NCI-H1930 (cell line): ENCODE data around the gene CNN2.

Source experiments
- DNase-seq, 2 experiments: peaks; one replicate each; lab custom pipeline; 2025; lab: John Stamatoyannopoulos, UW

Gene CNN2

DNA sequence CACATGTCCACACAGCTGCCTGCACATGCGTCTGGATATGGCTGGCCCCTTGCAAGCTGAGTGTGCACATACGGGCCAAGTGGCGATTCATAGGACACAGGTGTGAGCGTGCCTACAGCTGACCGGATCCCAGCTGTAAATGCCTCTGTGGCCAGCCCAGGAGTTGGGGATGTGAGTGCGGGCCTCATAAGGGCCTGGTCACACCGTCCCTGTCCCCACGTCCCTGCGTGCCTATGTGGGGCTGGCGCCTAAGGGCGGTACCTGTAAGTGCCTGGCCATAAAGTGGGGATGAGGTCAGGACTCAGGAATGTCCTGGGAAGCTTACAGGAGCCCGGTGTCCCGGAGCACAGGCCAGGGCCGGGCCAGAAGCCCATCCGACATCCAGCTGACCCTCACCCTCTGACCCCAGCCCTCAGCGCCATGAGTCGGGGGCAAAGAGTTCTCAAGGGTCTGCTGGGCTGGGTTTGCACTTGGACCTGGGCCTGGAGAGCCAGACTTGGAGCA is 39.2 kb downstream of the CNN2 start:
- no peak for DNase-seq

DNA sequence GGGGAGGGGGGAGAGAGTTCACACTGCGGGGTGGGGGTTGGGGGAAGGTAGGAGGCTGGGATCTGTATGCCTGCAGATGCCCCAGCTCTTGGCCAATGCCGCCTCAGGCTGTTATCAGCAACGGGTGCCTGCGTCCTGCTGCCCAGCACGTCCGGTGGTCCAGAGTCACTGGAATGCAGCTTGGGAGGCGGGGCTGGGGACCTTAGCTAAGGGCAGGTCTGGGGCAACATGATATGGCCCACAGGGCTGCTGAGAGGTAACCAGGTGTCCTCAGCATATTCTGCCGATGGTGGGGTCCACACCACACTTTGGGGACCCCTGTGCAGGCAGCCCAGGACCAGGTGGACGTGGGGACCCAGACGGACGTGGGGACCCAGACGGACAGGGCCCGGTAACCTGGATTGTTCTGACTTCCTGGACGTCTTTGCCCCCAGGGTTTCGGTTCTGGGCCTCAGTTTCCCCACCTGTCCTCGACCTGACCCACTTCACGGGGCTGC is 39.9 kb downstream of the CNN2 start:
- DNase-seq, result no peak

DNA sequence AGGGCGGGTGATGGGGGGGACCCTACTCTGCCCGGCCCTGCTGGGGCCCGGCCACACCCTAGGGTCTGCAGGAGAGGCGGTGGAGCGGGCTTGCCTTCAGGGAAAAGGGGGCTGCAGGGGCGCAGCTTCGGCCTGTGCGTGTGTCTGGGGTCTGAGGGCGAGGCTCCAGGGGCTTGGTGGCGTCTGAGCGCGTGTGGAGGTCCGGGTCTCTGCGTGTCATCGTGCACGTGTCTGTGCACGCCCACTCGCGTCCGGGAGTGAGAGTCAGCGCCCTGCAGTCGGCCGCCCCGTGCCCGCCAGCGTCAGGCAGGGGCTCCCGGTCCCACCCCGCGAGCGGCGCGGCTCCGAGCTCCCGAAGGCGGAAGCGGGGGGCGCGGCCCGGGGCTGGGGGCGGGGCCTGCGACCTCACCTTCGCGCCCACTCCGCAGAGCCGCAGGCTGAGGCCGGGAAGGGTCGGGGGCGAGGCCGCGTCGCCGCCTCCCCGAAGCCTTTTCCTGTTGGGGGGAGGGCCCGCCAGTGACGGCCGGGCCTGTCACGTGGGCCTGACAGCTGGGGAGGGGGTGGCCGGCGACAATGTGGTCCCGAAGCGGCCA is 40.4 kb downstream of the CNN2 start, which contains the start of gene ARHGAP45:
Gene ARHGAP45, plus strand, starts transcription at position 420 of the 593 bp plus-strand sequence. CDS start 239 bp downstream, outside the sequence.
- DNase-seq, result no peak

DNA sequence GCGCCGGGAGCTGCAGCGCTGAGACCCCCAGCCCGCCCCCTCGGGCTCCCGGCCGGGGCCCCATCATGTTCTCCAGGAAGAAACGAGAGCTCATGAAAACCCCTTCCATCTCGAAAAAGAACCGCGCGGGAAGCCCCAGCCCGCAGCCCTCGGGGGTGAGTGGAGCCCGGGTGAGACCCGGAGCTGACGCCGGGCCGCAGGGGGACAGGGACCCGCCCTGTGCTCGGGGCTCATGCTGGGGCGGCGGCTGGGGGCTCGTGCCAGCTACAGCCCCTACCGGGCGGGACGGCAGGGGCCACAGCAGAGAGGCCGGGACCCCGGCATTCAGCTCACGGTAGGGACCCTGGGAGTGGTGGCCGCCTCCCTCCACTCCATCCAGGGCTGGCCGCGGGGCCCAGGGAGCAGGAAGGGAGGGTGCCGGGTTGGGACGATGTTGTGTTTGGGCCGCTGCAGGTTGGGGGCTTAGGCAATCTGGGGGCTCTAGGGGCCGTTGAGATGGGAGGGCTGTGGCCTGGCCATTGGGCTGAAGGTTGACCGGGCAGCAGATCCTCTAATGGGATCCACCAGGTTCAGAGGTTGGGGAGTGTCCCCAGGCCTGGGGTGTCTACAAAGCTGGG is 41.0 kb downstream of the CNN2 start:
- DNase-seq, result no peak

DNA sequence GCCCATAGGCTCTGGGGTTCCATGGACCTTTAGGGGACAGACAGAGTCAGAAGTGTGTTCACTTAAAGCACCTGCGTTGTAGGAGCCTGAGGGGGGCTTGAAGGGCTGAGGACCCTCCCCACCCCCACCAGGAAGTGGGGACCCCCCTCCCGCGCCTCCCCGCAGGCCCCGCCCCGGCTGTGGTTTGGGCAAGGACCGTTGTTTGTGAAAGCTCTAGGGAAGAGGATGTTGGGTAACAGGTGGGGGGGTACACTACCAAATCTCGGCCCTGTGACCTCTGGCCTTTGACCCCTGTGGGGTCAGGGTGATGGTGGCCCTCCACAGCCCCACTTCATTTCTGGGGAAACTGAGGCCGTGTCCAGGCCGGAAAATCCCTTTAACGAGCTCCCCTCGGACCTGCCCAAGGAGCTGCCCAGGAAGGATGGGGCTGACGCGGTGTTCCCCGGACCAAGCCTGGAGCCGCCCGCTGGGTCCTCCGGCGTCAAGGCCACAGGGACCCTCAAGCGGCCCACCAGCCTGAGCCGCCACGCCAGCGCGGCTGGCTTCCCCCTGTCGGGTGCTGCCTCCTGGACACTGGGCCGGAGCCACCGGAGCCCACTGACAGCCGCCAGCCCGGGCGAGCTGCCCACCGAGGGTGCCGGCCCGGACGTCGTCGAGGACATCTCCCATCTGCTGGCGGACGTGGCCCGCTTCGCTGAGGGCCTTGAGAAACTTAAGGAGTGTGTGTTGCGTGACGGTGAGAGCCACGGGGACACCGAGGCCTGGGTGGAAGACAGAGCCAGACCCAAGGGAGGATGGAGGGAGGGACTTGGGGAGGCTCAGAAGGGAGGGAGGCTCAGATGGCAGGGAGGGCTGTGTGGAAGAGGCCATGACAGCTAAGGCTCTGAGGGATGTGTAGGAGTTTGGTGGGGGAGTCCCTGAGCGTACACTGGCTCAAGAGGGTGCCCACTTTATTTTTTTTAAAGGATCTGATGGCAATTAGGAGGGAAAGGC is 41.9 kb downstream of the CNN2 start:
- no peak for DNase-seq

DNA sequence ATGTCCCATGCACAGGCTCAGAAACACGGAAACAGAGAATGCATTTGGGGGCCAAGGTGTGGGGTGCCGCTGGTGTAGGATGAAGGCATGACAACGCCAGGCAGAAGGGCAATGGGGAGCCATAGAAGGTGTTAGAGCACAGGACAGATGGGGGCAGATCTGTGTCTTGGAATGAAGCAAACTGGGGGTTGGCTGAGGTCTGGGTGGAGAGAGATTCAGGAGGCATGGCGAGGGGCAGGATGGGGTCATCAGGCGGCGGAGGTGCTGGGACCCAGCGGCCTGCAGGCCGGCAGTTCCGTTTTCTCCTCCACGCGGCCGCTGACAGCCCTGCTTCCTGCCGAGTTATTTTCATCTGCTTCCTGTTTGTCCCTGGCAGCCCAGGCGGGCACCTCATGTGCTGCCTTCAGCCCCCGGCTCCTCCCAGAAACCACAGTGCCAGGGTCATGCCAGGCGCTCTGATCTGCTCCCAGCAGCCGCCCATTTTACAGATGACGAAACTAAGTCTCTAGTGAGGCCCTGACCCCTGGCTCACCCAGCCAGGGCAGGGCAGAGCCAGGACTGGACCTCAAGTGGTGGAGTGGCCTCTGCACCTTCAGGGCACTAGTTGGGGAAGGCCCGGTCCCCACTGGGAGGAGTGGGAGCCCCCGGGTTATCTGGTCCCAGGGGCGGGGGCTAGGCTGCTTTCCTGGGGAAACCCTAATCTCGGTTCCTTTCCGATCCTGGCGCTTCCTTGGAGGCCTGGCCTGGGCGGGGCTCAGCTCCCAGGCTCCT is 42.8 kb downstream of the CNN2 start:
- no peak for DNase-seq

DNA sequence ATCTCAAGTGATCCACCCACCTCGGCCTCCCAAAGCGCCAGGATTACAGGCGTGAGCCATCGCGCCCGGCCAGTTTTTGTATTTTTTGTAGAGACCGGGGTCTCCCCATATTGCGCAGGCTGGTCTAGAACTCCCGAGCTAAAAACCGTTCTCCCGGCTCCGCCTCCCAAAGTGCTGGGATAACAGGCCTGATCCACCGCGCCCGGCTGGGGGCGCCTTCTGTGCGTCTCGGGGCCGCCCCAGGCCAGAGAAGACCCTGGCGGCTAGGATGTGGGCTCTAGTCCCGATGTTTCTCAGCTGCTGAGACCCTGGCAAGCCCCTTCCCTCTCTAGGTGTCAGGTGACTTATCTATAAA is 44.1 kb downstream of the CNN2 start:
- peak; percentile 44 to 64 for DNase-seq

DNA sequence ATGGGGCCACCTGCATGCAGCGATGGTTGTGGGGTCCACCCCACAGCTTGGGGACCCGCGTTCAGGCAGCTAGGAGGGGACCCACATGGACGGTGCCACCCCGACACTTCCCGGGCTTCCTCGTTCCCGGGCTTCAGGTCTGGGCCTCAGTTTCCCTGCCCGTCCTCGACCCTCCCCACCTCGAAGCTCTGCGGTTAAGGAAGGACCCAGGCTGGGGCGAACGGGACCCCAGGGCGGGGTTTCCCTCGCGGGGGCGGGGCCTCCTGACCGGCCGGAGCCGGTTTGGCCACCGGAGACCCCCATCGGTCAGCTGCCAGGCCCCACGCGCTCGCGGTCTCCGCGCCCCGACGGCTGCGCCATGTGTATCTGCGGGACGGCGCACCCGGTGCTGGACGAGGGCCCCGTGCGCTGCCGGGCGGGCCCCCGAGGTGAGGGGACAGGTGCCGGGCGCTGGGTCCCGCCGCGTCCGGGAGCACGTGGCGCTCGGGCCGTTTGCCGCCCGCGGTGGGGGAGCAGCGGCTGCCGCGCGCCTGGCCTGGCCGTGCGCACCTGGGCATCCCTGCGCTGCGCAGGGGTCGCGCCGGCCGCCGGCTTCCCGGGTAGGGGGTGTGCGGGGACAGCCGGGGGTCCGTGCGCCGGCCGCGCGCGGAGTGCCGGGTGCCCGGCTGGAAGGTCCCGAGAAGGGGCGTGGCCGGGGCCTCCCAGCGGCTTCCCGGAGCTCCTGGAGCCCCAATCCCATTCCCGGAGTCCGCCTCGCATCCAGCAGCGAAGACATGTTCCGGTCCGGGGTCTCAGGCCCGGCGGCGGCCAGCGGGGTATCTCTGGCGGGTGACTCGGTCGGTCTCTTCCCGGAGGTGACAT is 44.8 kb downstream of the CNN2 start:
- peak in 1 of 2 experiments; percentile 25 for DNase-seq

DNA sequence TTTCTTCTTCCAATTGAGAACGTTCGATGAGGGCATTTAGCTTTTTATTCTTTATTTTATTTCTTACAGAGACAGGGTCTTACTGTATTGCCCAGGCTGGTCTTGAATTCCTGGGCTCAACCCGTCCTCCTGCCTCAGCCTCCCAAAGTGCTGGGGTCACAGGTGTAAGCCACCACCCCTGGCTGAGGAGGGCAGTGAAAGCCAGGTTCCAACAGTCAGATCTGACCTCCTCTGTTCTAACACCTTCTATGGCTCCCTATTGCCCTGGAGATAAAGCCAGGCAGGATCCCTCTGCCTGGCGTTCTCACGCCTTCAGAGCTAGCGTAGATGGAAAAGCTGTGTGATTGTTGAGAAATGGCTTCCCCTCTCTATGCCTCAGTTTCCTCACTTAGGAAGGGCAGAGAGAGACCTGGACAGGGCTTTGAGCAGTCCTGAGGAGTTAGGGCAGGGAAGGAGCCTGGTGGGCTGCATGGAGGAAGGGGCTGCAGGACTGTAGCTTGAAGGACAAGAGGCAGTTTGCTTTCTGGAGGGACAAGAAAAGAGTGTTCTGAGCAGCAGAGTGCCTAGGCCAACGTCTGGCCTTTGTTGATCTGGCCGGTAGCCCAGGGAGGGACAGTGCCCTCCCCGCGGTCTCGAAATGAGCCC is 46.1 kb downstream of the CNN2 start:
- no peak for DNase-seq

DNA sequence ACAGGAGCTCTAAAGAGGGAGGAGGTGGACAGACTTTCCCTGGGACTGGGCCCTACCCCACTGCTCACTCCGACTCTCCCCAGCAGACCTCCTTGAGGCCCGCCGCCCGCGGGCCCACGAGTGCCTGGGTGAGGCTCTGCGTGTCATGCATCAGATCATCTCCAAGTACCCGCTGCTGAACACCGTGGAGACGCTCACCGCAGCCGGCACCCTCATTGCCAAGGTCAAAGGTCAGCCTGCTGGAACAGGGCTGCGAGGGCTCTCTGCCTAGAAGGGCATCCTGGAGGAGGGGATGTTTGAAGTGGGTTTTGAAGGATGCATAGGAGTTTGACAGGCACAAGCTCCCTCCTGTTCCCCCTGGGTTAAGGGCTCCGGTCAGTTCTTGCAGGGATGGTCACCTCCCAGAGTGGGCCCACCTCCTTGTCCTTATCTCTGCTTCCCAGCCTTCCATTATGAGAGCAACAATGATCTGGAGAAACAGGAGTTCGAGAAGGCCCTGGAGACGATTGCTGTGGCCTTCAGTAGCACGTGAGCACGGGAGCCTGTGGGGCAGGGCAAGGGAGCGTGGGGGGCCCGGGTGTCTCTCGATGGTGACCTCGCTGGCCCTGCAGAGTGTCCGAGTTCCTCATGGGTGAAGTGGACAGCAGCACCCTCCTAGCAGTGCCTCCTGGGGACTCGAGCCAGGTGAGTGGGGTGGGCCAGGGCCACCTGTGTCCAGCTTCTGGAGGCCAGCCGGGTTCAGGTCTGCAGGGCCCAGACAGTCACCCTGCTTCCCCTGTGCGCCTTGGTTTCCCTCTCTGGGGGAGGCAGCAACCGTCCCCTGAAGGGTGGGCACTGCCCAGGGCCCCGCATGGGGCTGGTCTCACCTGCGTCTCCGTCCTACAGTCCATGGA is 46.9 kb downstream of the CNN2 start:
- DNase-seq, result no peak

DNA sequence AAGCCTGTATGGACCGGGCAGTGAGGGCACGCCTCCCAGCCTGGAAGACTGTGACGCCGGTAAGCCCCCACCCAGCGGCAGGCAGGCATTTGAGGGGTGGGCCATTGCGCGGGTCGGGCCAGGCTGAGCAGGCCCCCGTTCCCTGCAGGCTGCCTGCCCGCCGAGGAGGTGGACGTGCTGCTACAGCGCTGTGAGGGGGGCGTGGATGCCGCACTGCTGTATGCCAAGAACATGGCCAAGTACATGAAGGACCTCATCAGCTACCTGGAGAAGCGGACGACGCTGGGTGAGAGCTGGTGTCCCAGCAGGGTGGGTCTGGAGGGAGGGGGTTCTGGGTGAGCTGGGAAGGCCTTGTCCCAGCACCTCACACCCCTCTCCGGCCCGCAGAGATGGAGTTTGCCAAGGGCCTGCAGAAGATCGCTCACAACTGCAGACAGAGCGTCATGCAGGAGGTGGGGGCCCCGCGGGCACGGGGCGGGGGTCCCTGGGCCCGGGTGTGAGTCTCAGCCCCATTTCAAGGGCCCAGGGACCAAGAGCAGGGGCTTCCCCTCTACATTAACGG is 47.6 kb downstream of the CNN2 start:
- DNase-seq, result no peak

DNA sequence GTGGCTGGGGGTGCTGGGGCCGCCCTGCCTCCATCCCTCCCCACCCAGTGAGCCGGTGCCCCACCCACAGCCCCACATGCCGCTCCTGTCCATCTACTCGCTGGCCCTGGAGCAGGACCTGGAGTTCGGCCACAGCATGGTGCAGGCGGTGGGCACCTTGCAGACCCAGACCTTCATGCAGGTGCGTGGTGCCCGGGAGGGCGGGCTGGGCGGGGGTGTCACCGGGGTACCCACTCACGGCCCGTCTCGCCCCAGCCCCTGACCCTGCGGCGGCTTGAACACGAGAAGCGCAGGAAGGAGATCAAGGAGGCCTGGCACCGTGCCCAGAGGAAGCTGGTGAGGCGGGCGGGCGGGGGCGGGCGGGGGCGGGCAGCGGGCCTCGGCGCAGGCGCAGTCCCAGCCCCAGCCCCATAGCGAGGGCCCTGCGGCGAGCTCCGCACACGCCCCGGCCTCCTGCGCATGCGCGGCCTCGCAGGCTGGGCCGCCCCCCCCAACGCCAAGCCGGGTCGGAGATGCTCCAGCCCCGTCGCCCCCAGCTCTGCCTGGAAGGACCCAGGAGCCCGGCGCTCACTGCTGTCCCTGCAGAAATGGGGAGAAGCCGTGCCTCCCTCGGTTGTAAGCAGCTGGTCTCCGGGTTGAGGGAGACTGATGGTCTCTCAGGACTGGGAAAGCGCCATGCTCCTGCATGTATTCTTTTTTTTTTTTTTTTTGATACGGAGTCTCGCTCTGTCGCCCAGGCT is 48.3 kb downstream of the CNN2 start:
- DNase-seq, result peak in 1 of 2 experiments; percentile 43

DNA sequence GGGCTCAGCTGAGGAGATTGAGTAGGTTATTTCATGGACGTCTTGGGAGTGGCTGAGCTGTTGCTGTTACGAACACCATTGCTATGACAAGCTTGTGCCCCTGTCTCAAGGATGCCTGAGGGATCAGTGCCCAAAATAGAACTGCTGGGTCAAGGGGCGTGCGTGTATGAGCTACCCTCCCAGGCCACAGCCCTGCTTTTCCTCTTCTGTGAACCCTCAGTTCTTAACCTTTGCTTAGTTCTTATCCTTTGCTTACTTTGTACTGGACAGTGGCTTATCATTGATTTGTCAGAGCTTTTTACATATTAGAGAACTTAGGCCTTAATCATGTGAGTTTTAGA is 49.6 kb downstream of the CNN2 start:
- no peak for DNase-seq

DNA sequence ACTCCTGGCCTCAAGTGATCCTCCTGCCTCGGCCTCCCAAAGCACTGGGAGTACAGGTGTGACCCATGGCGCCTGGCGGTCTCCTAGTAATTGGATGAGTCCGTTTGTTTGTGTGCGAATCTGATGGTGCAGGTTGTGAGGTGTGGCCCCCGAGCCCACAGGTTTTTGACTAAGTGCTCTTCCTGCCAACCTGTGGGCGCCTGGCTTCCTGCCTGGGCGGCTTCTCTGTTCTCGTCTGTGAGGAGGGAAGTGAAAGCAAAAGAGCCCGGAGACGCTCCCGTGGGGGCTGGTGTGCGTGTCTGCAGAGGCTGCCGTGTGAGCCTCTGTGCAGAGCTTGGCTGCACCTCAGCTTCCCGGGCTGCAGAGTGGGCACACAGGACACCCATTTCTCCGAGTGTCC is 50.5 kb downstream of the CNN2 start:
- DNase-seq, result no peak

DNA sequence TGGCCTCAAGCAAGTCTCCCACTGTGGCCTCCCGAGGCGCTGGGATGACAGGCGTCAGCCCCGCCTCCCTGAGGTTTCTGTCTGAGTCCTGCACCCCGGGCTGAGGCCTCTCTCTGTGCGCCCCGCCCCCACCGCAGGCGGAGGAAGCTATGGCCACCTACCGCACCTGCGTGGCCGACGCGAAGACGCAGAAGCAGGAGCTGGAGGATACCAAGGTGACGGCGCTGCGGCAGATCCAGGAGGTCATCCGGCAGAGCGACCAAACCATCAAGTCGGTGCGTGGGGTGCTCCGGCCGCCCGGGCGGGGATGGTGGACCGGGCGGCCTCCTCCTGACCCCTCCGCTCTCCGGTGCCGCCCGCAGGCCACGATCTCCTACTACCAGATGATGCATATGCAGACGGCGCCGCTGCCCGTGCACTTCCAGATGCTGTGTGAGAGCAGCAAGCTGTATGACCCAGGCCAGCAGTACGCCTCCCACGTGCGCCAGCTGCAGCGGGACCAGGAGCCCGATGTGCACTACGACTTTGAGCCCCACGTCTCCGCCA is 53.2 kb downstream of the CNN2 start:
- DNase-seq, result no peak

DNA sequence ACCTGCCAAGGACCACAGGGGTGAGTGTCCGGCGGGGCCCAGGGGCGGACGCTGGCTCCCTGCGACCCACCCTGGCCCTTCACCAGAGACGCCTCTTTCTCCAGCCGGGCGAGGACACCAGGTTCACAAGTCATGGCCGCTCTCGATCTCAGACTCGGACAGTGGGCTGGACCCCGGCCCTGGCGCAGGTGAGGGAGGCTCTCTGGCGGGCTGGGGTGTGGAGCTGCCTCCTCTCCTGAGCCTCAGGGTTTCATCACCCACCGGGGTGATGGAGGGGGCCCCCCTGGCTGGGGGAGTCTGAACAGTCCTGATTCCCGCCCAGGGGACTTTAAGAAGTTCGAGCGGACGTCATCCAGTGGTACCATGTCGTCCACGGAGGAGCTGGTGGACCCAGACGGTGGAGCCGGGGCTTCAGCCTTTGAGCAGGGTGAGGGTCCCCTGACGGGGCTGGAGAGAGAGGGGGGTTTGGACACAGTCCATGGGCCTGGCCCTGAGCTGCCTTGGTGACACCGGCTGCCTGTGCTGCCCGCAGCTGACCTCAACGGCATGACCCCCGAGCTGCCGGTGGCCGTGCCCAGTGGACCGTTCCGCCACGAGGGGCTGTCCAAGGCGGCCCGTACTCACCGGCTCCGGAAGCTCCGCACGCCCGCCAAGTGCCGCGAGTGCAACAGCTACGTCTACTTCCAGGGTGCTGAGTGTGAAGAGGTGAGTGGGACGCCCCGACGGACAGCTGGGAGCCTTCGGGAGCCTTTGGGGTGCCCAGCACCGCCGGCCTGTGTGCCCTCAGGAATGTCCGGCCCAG is 54.2 kb downstream of the CNN2 start:
- DNase-seq, result no peak
